K562 (cell line): Measurements from ENCODE around the gene MINDY4. TPM values are rescaled to one million over a fixed set of nuclear protein-coding genes. Genes with fewer than 3 reads are reported as not detected.

ENCODE experiments used
- ATAC-seq: fragments of 200-7000 bp; cut with Tn5 transposase; 3 replicates; pipeline ENCODE4 v1.9.1; 2020; ENCODE audit warnings: moderate library complexity
- BruUV-seq: library from RNA; stranded (reverse); fragments of 400-500 nt; replicated peaks from 2 replicates; lab custom pipeline; 2021; lab: Mats Ljungman, UMichigan
- CTCF ChIA-PET: fragments of 300-600 bp; formaldehyde crosslinking; extraction: SDS; loops from one replicate; lab custom pipeline; 2021; ENCODE audit warnings: low intra/inter-chr PET ratio; lab: Yijun Ruan, JAX
- POLR2A ChIA-PET: fragments of 300-600, 350-650 bp; sonication (Branson Sonifier 250); formaldehyde crosslinking; extraction: SDS; loops from one replicate; lab custom pipeline; 2021; ENCODE audit warnings: antibody characterized with exemption, inconsistent platforms; lab: Yijun Ruan, JAX
- DNase-seq, 4 experiments: peaks; one replicate each; pipeline versions ENCODE4 v3.0.0 to v3.0.0-alpha.2; 2011 to 2018; ENCODE audit warnings: low spot score in 3 of 4, mixed read lengths in 3 of 4; ENCODE audit errors: extremely low read depth in 1 of 4
- FAIRE-seq: peaks from 2 replicates; lab custom pipeline; 2011; peaks lifted over from hg19 to GRCh38; lab: Jason Lieb, UNC
- H2AFZ ChIP-seq: 2 replicates; pipeline ENCODE4 v1.6.0; 2011; ENCODE audit warnings: low read depth, low read length, control low read depth, inconsistent platforms
- H3K27ac ChIP-seq: fragments of 200-600 bp; 3 replicates; pipeline ENCODE4 v1.8.0; 2011; ENCODE audit warnings: low read depth, mild to moderate bottlenecking, control low read depth, inconsistent platforms, low read length, moderate library complexity, mixed read lengths; ENCODE audit errors: extremely low read depth
- H3K27me3 ChIP-seq, 2 experiments: fragments of 300-600 bp in 1 of 2; 2 replicates in 1 of 2; 3 replicates in 1 of 2; pipeline versions ENCODE4 v1.6.0 to v1.8.0; 2011; ENCODE audit warnings: inconsistent platforms in 2 of 2, low read length in 2 of 2, mild to moderate bottlenecking in 1 of 2, mixed read lengths in 1 of 2, moderate library complexity in 1 of 2; ENCODE audit not compliant: control insufficient read depth in 2 of 2, insufficient read depth in 2 of 2
- H3K36me3 ChIP-seq: fragments of 300-600 bp; 3 replicates; pipeline ENCODE4 v1.8.0; 2011; ENCODE audit warnings: mild to moderate bottlenecking, low read length, inconsistent platforms; ENCODE audit not compliant: control insufficient read depth, insufficient read depth
- H3K4me1 ChIP-seq, 2 experiments: fragments of 200-600 bp in 1 of 2; replicated peaks in 1 of 2; 2 replicates in 1 of 2; 3 replicates in 1 of 2; pipeline versions ENCODE4 v1.5.1 to v1.8.0; 2011; ENCODE audit warnings: inconsistent platforms in 2 of 2, low read length in 2 of 2, mild to moderate bottlenecking in 1 of 2, mixed read lengths in 1 of 2, moderate library complexity in 1 of 2; ENCODE audit not compliant: control insufficient read depth in 2 of 2, insufficient read depth in 2 of 2
- H3K4me2 ChIP-seq: 2 replicates; pipeline ENCODE4 v1.6.1; 2011; ENCODE audit warnings: low read length, control low read depth, inconsistent platforms, mixed read lengths; ENCODE audit not compliant: insufficient read depth
- H3K4me3 ChIP-seq: fragments of 200-600 bp; sonication (generic), shearing (Covaris generic); 2 replicates; pipeline ENCODE4 v1.5.1; 2016; ENCODE audit warnings: control low read depth, inconsistent platforms
- H3K79me2 ChIP-seq: fragments of 200-600 bp; 3 replicates; pipeline ENCODE4 v1.8.0; 2011; ENCODE audit warnings: low read length, inconsistent platforms; ENCODE audit not compliant: control insufficient read depth, insufficient read depth
- H3K9ac ChIP-seq, 2 experiments: 2 replicates each; pipeline versions ENCODE4 v1.6.0 to v1.6.1; 2011; ENCODE audit warnings: low read depth in 2 of 2, low read length in 2 of 2, control low read depth in 1 of 2, inconsistent platforms in 1 of 2, mild to moderate bottlenecking in 1 of 2, mixed read lengths in 1 of 2; ENCODE audit not compliant: insufficient read depth in 1 of 2
- H3K9me1 ChIP-seq: one replicate; pipeline ENCODE4 v1.6.0; 2011; ENCODE audit warnings: inconsistent platforms, mild to moderate bottlenecking, low read length, moderate library complexity; ENCODE audit not compliant: control insufficient read depth, insufficient read depth
- H3K9me3 ChIP-seq: replicated peaks from 2 replicates; pipeline ENCODE4 v1.5.1; 2011; ENCODE audit warnings: low read depth, low read length, inconsistent platforms; ENCODE audit not compliant: control insufficient read depth, insufficient read depth
- H4K20me1 ChIP-seq: replicated peaks from 2 replicates; pipeline ENCODE4 v1.6.1; 2011; ENCODE audit warnings: low read length, inconsistent platforms, mixed read lengths; ENCODE audit not compliant: control insufficient read depth, insufficient read depth
- CBX1 ChIP-seq: sonication (generic); IDR thresholded peaks from 2 replicates; pipeline ENCODE4 v1.6.1; 2016; ENCODE audit warnings: antibody characterized with exemption, low read depth, mild to moderate bottlenecking
- PHB ChIP-seq: fragments of 250-450 bp; sonication (Bioruptor Pico); IDR thresholded peaks from 2 replicates; pipeline ENCODE4 v1.5.0; 2021
- ZNF224 ChIP-seq: sonication (generic); formaldehyde crosslinking; IDR thresholded peaks from 2 replicates; pipeline ENCODE4 v1.8.0; 2022; ENCODE audit warnings: mild to moderate bottlenecking, missing genetic modification reagents
- ZNF274 ChIP-seq: IDR thresholded peaks from 2 replicates; pipeline ENCODE4 v1.6.1; 2011; ENCODE audit warnings: low read depth, mild to moderate bottlenecking, low read length, moderate library complexity, borderline replicate concordance
- ZNF354B ChIP-seq: fragments of 250-450 bp; sonication (Bioruptor Pico); IDR thresholded peaks from 2 replicates; pipeline ENCODE4 v1.4.0; 2020
- ZNF41 ChIP-seq: fragments of 250-450 bp; sonication (Bioruptor Pico); conservative IDR thresholded peaks from 2 replicates; pipeline ENCODE4 v1.4.0; 2020; ENCODE audit warnings: mild to moderate bottlenecking
- ZNF695 ChIP-seq: fragments of 450-650 bp; formaldehyde crosslinking; IDR thresholded peaks from 2 replicates; pipeline ENCODE4 v1.4.0; 2020; ENCODE audit warnings: mild to moderate bottlenecking, moderate library complexity
- WGBS: fragments of 100-300 bp; shearing (Covaris generic); methylation state at CpG from one replicate; pipeline ENCODE4 v1.1.6; 2016; ENCODE audit warnings: low coverage, mixed read lengths; ENCODE audit not compliant: insufficient coverage; ENCODE audit errors: missing lambda C conversion rate; 5-methylcytosine and 5-hydroxymethylcytosine counted together
- in situ Hi-C: fragments of 300-500 bp; cut with MboI; formaldehyde crosslinking; loops from 4 replicates; pipeline ENCODE4 v1.15.0; 2018; ENCODE audit warnings: inconsistent platforms, mixed read lengths
- intact Hi-C: fragments of 100-400 bp; cut with micrococcal nuclease; formaldehyde crosslinking; loops from 2 replicates; pipeline ENCODE4 v1.14.2; 2022
- polyA plus RNA-seq, 8 experiments: library from polyadenylated mRNA; depleted of rRNA in 4 of 8; stranded (reverse) in 5 of 8; unstranded in 3 of 8; fragments of >200 nt; fragmentation: Nextera tagmentation in 2 of 8; fragmentation: Illumina TruSeq in 1 of 8; extraction: Ambion mirVana in 2 of 8; extraction: Trizol in 1 of 8; gene quantifications; 2 replicates each; pipeline versions ENCODE4 v1.2.1 to v1.2.3, GENCODE V29; 2011 to 2014; ENCODE audit warnings: inconsistent platforms in 1 of 8, missing spikeins in 1 of 8
- total RNA-seq, 7 experiments: library from RNA; depleted of rRNA in 6 of 7; stranded (reverse); fragments of >200 nt in 6 of 7; fragmentation: Illumina TruSeq in 2 of 7; extraction: Trizol in 2 of 7; gene quantifications; 2 replicates each; pipeline versions ENCODE4 v1.2.1 to v1.2.3, GENCODE V29; 2011 to 2021; ENCODE audit warnings: low replicate concordance in 1 of 7
- TF ChIP-seq, protein P1 (sequence below): conservative IDR thresholded peaks from 2 replicates; pipeline ENCODE4 v1.6.1; 2011; ENCODE audit warnings: low read depth, mild to moderate bottlenecking, low read length; ENCODE audit not compliant: control insufficient read depth
- TF ChIP-seq, protein P2 (sequence below): fragments of 450-650 bp; formaldehyde crosslinking; IDR thresholded peaks from 2 replicates; pipeline ENCODE4 v1.4.0; 2020; ENCODE audit warnings: mild to moderate bottlenecking
- TF ChIP-seq, protein P3 (sequence below): fragments of 200-800 bp; sonication (Bioruptor generic); IDR thresholded peaks from 2 replicates; pipeline ENCODE4 v1.6.1; 2016; ENCODE audit warnings: missing genetic modification characterization, missing compliant biosample characterization

MINDY4 gene
- total and polyA plus RNA-seq, 9 of the 15 experiments (the other 6 are each of a cell fraction or from before 2014, with no cell fraction given) = 2.1 to 16.7 (median 11.0) TPM

DNA sequence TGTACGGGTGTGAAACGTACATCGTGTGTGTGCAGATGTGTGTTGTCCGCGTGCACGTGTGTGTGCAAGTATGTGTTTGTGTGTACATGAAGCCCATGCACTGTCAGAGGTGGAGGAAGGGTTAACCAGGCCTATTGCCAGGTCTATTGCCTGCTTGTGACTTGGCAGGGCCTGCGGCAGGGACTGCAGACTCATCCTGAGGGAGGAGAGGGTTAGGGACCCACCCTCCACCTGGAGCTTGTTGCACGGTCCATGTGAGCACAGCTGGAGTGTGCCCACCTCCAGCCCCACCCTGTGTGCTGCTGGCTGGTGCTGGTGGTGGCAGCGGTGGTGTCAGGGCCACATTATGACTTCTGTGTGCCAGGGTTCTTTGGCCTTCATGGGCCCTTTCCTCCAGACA, 133.3 kb downstream of the MINDY4 start:
- DNase-seq = no peak
- ChIA-PET CTCF (no interaction called here), POLR2A (interaction anchor here (0.6 kb wide), 1 partner anchor 114 kb away, joined by 3 read pairs; no protein-coding TSS in a partner anchor)
- ATAC-seq = no peak
- Histone ChIP-seq H3K27me3 (no peaks in the 10 kb centered on the region), H3K4me2 (no peak overlapping the region), H2AFZ (no peak overlapping the region), H3K4me3 (no peak overlapping the region), H3K9me3 (no peaks in the 10 kb centered on the region), H4K20me1 (no peaks in the 10 kb centered on the region; the same call in 1 of the 2 replicates), H3K27ac (no peak overlapping the region), H3K9me1 (no peaks in the 10 kb centered on the region), H3K36me3 (no peaks in the 10 kb centered on the region), H3K9ac (peak overlapping the region in 1 of 2 experiments; percentile 28; a peak in 2 of 4 replicates), H3K79me2 (no peaks in the 10 kb centered on the region), H3K4me1 (peaks cover 11 to 73% of the 10 kb centered on the region in 2 experiments; a peak in 4 of 5 replicates)
- FAIRE-seq = peak; percentile 32
- intact Hi-C loops (no loop called here), in situ Hi-C loops (no loop called here)
- WGBS = 66% methylated on average over 9 of the region's 9 CpGs
- no TSS peak for BruUV-seq
- TF ChIP-seq, protein P1, sequence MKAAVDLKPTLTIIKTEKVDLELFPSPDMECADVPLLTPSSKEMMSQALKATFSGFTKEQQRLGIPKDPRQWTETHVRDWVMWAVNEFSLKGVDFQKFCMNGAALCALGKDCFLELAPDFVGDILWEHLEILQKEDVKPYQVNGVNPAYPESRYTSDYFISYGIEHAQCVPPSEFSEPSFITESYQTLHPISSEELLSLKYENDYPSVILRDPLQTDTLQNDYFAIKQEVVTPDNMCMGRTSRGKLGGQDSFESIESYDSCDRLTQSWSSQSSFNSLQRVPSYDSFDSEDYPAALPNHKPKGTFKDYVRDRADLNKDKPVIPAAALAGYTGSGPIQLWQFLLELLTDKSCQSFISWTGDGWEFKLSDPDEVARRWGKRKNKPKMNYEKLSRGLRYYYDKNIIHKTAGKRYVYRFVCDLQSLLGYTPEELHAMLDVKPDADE = no peak
- TF ChIP-seq ZNF695 (CRISPR knock-in tag) = no peak
- TF ChIP-seq ZNF41 (CRISPR knock-in tag) = no peak
- TF ChIP-seq ZNF354B (CRISPR knock-in tag) = no peak
- TF ChIP-seq PHB (CRISPR knock-in tag) = no peak
- no peak for TF ChIP-seq CBX1
- TF ChIP-seq ZNF224 (CRISPR knock-in tag) = no peak
- TF ChIP-seq, protein P2, sequence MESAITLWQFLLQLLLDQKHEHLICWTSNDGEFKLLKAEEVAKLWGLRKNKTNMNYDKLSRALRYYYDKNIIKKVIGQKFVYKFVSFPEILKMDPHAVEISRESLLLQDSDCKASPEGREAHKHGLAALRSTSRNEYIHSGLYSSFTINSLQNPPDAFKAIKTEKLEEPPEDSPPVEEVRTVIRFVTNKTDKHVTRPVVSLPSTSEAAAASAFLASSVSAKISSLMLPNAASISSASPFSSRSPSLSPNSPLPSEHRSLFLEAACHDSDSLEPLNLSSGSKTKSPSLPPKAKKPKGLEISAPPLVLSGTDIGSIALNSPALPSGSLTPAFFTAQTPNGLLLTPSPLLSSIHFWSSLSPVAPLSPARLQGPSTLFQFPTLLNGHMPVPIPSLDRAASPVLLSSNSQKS (CRISPR knock-in tag) = no peak
- TF ChIP-seq, protein P3, sequence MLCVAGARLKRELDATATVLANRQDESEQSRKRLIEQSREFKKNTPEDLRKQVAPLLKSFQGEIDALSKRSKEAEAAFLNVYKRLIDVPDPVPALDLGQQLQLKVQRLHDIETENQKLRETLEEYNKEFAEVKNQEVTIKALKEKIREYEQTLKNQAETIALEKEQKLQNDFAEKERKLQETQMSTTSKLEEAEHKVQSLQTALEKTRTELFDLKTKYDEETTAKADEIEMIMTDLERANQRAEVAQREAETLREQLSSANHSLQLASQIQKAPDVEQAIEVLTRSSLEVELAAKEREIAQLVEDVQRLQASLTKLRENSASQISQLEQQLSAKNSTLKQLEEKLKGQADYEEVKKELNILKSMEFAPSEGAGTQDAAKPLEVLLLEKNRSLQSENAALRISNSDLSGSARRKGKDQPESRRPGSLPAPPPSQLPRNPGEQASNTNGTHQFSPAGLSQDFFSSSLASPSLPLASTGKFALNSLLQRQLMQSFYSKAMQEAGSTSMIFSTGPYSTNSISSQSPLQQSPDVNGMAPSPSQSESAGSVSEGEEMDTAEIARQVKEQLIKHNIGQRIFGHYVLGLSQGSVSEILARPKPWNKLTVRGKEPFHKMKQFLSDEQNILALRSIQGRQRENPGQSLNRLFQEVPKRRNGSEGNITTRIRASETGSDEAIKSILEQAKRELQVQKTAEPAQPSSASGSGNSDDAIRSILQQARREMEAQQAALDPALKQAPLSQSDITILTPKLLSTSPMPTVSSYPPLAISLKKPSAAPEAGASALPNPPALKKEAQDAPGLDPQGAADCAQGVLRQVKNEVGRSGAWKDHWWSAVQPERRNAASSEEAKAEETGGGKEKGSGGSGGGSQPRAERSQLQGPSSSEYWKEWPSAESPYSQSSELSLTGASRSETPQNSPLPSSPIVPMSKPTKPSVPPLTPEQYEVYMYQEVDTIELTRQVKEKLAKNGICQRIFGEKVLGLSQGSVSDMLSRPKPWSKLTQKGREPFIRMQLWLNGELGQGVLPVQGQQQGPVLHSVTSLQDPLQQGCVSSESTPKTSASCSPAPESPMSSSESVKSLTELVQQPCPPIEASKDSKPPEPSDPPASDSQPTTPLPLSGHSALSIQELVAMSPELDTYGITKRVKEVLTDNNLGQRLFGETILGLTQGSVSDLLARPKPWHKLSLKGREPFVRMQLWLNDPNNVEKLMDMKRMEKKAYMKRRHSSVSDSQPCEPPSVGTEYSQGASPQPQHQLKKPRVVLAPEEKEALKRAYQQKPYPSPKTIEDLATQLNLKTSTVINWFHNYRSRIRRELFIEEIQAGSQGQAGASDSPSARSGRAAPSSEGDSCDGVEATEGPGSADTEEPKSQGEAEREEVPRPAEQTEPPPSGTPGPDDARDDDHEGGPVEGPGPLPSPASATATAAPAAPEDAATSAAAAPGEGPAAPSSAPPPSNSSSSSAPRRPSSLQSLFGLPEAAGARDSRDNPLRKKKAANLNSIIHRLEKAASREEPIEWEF (CRISPR knock-in tag) = no peak
- TF ChIP-seq ZNF274 = no peak
